Thyroid gland (tissue), 4 donors: ENCODE results near the gene POF1B. TPM values are rescaled to one million over a fixed set of nuclear protein-coding genes. Genes with fewer than 3 reads are reported as not detected.

Source experiments
- DNase-seq, 2 donors: peaks; one replicate each; pipeline ENCODE4 v3.0.0-alpha.2; 2019
- H3K27ac ChIP-seq, 3 donors: fragments of 200-600 bp; sonication (generic); 1 replicate in 2 of 3; 2 replicates in 1 of 3; pipeline ENCODE4 v1.5.1; 2016 to 2019; ENCODE audit warnings: mild to moderate bottlenecking in 1 of 3, moderate library complexity in 1 of 3
- H3K27me3 ChIP-seq: fragments of 200-600 bp; sonication (generic); one replicate; pipeline ENCODE4 v1.5.1; 2019
- H3K36me3 ChIP-seq, 2 donors: fragments of 200-600 bp; sonication (generic); one replicate each; pipeline ENCODE4 v1.5.1; 2016 to 2019
- H3K4me1 ChIP-seq, 2 donors: fragments of 200-600 bp; sonication (generic); one replicate each; pipeline ENCODE4 v1.5.1; 2017 to 2019
- H3K4me3 ChIP-seq, 3 donors: fragments of 200-600 bp; sonication (generic); replicated peaks in 1 of 3; 1 replicate in 2 of 3; 2 replicates in 1 of 3; pipeline ENCODE4 v1.5.1; 2016; ENCODE audit warnings: mild to moderate bottlenecking in 1 of 3
- H3K9me3 ChIP-seq: fragments of 200-600 bp; sonication (generic); one replicate; pipeline ENCODE4 v1.5.1; 2017
- POLR2A ChIP-seq, 2 donors: fragments of 450-650 bp; IDR thresholded peaks; one replicate each; pipeline ENCODE4 v1.6.1; 2017; ENCODE audit warnings: antibody characterized with exemption in 2 of 2, mild to moderate bottlenecking in 2 of 2, moderate library complexity in 1 of 2
- whole genome bisulfite sequencing, 2 donors: methylation state at CpG; one replicate each; pipeline ENCODE4 v1.1.5; 2017; 5-methylcytosine and 5-hydroxymethylcytosine counted together
- intact Hi-C: fragments of 100-400 bp; cut with DNase I; formaldehyde crosslinking; loops from one replicate; pipeline ENCODE4 v1.15.1; 2023
- total RNA-seq, 4 donors: library from RNA; depleted of rRNA; stranded (reverse); fragments of >200 nt; gene quantifications; one replicate each; pipeline ENCODE4 v1.2.3, GENCODE V29; 2016
- TF ChIP-seq, protein P1 (sequence below), 6 experiments: fragments of 200-600 bp in 3 of 6; fragments of 450-650 bp in 3 of 6; sonication (generic) in 3 of 6; IDR thresholded peaks; one replicate each; pipeline ENCODE4 v1.5.1; 2016 to 2019; ENCODE audit warnings: antibody characterized with exemption in 6 of 6, mild to moderate bottlenecking in 2 of 6, inconsistent platforms in 1 of 6, moderate library complexity in 1 of 6

The POF1B gene
- total RNA-seq, 4 donors from 2014 or later = 2.1 to 4.7 (median 3.2) TPM

DNA sequence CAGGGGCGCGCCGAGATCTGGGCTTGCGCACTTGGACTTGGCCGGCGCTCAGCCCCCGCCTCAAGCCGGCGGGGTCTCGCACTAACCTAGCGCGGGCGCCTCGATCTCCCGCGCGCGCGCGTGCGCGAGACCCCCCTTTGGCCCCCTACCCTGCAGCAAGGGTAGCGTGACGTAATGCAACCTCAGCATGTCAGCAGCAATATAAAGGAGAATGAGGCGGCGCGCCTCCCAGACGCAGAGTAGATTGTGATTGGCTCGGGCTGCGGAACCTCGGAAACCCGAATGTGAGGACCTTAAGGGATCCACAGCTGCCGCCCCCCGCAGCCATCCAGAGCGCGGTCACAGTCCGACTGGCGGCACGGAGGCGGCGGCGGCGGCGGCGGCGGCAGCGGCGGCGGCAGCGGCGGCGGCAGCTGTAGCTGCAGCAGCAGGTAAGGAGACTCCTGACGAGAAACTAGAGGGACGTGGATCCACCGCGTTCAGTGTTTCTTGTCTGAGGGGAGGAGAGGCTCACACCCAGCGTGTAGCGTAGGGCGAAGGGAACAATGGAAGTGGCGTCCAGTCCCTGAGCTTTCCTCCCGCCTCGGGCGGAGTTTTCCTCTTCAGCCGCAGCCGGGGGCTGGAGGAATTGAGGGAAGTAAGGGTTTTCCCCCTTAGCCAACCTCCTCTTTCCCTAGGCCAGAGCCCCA, 135.6 kb downstream of the POF1B start, which contains the start of the genes SATL1 and ZNF711:
Gene SATL1, minus strand, starts transcription at position 19 of the 689 bp plus-strand sequence. CDS start 134,811 bp downstream, outside the sequence.
Gene ZNF711, plus strand, starts transcription at position 231 of the 689 bp plus-strand sequence. CDS start 3,582 bp downstream, outside the sequence.
- WGBS, 2 donors = 0 to 1% methylated on average over 3 to 20 of the region's 65 CpGs
- Histone ChIP-seq H3K4me3 (peak within 1 kb of the TSS in 2 of 3 donors; percentile 33 to 41), H3K9me3 (no peaks in the 10 kb centered on the region), H3K27me3 (no peaks in the 10 kb centered on the region), H3K27ac (peak within 1 kb of the TSS in 2 of 3 donors; percentile 53 to 55), H3K36me3 (no peaks in the 10 kb centered on the region), H3K4me1 (no peaks in the 10 kb centered on the region)
- TF ChIP-seq, protein P1, sequence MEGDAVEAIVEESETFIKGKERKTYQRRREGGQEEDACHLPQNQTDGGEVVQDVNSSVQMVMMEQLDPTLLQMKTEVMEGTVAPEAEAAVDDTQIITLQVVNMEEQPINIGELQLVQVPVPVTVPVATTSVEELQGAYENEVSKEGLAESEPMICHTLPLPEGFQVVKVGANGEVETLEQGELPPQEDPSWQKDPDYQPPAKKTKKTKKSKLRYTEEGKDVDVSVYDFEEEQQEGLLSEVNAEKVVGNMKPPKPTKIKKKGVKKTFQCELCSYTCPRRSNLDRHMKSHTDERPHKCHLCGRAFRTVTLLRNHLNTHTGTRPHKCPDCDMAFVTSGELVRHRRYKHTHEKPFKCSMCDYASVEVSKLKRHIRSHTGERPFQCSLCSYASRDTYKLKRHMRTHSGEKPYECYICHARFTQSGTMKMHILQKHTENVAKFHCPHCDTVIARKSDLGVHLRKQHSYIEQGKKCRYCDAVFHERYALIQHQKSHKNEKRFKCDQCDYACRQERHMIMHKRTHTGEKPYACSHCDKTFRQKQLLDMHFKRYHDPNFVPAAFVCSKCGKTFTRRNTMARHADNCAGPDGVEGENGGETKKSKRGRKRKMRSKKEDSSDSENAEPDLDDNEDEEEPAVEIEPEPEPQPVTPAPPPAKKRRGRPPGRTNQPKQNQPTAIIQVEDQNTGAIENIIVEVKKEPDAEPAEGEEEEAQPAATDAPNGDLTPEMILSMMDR (IDR thresholded peaks at IDR 0.05) = no peak
- peak in 1 of 2 donors; percentile 61 for TF ChIP-seq POLR2A (IDR thresholded peaks at IDR 0.05)
- DNase-seq = peak; percentile 63 to 68
- intact Hi-C loops = no loop called here

DNA sequence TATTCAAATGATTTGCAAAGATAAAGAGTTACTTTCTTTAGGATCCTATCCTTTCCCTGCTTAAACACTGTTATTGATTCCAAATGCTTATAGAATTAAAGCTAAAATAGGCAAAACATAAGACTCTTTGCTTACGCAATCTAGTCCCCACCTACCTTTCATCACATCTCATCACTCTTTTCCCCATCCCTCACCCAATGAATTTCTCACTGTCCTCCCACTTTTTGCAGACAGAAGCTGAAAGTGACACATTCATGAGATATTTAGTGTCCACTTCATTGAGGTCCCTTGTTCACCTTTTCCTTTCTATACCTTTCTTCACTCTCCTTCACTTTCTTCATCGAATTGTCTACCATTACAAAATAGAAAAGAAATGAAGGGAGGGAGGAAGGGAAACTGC, 136.3 kb downstream of the POF1B start:
- intact Hi-C loops = no loop called here
- 38 to 45% methylated on average over 2 of the region's 2 CpGs for WGBS, 2 donors
- peak overlapping the region in 1 of 3 donors; percentile 53 for H3K27ac ChIP-seq
- TF ChIP-seq POLR2A (IDR thresholded peaks at IDR 0.05) = no peak
- TF ChIP-seq, protein P1 (IDR thresholded peaks at IDR 0.05) = no peak
- no peaks in the 10 kb centered on the region for H3K36me3 ChIP-seq
- no peaks in the 10 kb centered on the region for H3K27me3 ChIP-seq
- no peaks in the 10 kb centered on the region for H3K4me1 ChIP-seq
- DNase-seq = no peak
- H3K4me3 ChIP-seq = no peak overlapping the region
- no peaks in the 10 kb centered on the region for H3K9me3 ChIP-seq

Other genes starting within 250 kb of the POF1B start
- gene SATL1, start 135.9 kb downstream of the POF1B start, total RNA-seq = under 1 TPM in 1 of 4 donors, not detected in 3; 0.13 TPM
- 1 to 10 TPM; 8.6 to 9.6 (median 9.0) TPM for gene ZNF711, start 135.7 kb downstream of the POF1B start, total RNA-seq